ENCODE measurements around the gene MRAP2. TPM values are rescaled to one million over a fixed set of nuclear protein-coding genes. Genes with fewer than 3 reads are reported as not detected.

Gene MRAP2, protein sequence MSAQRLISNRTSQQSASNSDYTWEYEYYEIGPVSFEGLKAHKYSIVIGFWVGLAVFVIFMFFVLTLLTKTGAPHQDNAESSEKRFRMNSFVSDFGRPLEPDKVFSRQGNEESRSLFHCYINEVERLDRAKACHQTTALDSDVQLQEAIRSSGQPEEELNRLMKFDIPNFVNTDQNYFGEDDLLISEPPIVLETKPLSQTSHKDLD
- total RNA-seq (under 1 TPM in 3 of 4 donors, not detected in 1; 0.13 to 0.20 (median 0.16) TPM), polyA plus RNA-seq (under 1 TPM; 0.04 to 0.42 (median 0.26) TPM)
- long read RNA-seq, donor 1 = 0 reads
- long read RNA-seq, donor 2 = 0 reads

DNA sequence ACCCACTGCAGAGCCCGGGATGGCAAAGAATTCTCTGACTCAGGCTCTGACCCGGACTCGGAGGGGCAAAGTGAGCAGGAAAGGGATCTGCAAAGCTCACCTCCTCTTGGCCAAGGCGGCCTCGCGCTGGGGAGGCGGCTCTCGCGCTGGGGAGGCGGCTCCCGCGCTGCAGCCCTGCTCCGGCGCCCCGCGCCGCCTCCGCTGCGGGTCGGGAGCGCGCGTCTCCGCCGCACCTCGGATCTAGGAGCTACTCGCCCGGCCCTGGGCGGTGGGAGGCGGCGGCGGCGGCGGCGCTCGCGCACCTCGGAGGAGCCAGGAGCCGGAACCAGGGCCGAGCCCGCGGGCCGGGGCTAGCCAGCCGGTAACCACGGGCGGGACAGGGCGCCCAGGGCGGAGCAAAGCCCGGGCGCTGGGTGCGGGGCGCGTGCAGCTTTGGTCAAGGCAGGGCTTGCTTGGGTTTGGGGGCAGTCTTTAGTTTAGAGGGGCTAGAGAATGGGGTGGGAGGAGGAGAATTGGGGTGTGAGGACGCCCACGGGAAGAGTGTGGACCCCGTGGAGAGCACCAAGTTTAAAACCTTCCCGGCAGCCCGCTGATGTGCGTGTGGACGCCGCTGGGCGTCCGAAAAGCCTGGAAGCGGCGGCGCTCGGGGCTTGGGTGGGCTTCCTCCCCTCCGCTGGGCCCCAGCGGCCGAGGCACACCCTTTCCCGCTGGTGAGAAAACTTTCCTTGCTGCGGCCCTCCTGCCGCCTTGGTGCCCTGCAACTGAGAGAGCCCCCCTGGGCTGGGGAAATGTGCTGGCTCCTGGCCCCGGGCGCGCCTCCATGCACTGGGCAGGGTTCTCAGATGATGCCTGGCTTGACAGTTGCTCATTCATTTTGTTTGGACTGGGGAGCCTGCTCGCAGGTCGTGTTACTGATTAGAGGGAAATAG is at the start of gene MRAP2:
MRAP2 (plus strand) TSS at position 250 of the 929 bp plus-strand sequence. CDS start 21,547 bp downstream, outside the sequence.
- TF ChIP-seq, protein P1, sequence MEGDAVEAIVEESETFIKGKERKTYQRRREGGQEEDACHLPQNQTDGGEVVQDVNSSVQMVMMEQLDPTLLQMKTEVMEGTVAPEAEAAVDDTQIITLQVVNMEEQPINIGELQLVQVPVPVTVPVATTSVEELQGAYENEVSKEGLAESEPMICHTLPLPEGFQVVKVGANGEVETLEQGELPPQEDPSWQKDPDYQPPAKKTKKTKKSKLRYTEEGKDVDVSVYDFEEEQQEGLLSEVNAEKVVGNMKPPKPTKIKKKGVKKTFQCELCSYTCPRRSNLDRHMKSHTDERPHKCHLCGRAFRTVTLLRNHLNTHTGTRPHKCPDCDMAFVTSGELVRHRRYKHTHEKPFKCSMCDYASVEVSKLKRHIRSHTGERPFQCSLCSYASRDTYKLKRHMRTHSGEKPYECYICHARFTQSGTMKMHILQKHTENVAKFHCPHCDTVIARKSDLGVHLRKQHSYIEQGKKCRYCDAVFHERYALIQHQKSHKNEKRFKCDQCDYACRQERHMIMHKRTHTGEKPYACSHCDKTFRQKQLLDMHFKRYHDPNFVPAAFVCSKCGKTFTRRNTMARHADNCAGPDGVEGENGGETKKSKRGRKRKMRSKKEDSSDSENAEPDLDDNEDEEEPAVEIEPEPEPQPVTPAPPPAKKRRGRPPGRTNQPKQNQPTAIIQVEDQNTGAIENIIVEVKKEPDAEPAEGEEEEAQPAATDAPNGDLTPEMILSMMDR (IDR thresholded peaks at IDR 0.05) = no peak
- H3K36me3 ChIP-seq (ENCODE audit: insufficient read depth in 1 of 2, low read depth in 1 of 2) = no peaks in the 10 kb centered on the region
- H3K9me3 ChIP-seq = no peaks in the 10 kb centered on the region
- peak in 1 of 2 donors; percentile 17 for DNase-seq
- 1% methylated on average over 47 to 78 of the region's 78 CpGs for WGBS, 3 donors
- no peak within 1 kb of the TSS for H3K27ac ChIP-seq
- peaks cover 0 to 28% (median 0%) of the 10 kb centered on the region in 3 donors for H3K27me3 ChIP-seq (ENCODE audit: insufficient read depth in 3 of 3, low read length in 2 of 3)
- peak within 1 kb of the TSS; percentile 69 for H3K4me3 ChIP-seq
- no peaks in the 10 kb centered on the region for H3K4me1 ChIP-seq
- ATAC-seq = peak; percentile 47 to 63 (median 56)
- intact Hi-C loops (cut with DNase I) = no loop called here

DNA sequence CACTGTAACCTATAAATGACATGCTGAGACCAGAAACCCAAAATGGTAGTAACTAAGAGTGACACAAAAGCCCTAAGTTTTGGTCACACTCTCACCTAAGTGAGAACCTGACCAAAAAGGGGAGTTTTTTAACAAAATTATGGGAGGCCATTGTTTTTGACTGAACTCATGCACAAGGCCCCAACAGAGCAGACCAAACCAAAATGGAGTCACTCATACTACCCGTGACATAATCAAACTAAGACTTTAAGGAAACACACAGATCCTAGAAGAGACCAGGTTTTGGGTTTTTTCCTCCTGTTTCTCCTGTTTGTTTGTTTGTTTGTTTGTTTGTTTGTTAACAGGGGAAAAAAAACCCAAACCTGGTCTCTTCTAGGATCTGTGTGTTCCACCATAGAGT is 49.2 kb upstream of the MRAP2 start:
- DNase-seq = no peak
- intact Hi-C loops (cut with DNase I) = no loop called here
- 45 to 100% (median 100%) methylated on average over 1 of the region's 1 CpG for WGBS, 3 donors
- Histone ChIP-seq H3K27me3 (ENCODE audit: insufficient read depth in 3 of 3, low read length in 2 of 3) (no peaks in the 10 kb centered on the region), H3K36me3 (ENCODE audit: insufficient read depth in 1 of 2, low read depth in 1 of 2) (no peaks in the 10 kb centered on the region), H3K9me3 (peaks cover 8% of the 10 kb centered on the region), H3K4me3 (no peak overlapping the region), H3K4me1 (no peaks in the 10 kb centered on the region), H3K27ac (no peak overlapping the region)
- TF ChIP-seq, protein P1 (IDR thresholded peaks at IDR 0.05) = no peak
- ATAC-seq = no peak

DNA sequence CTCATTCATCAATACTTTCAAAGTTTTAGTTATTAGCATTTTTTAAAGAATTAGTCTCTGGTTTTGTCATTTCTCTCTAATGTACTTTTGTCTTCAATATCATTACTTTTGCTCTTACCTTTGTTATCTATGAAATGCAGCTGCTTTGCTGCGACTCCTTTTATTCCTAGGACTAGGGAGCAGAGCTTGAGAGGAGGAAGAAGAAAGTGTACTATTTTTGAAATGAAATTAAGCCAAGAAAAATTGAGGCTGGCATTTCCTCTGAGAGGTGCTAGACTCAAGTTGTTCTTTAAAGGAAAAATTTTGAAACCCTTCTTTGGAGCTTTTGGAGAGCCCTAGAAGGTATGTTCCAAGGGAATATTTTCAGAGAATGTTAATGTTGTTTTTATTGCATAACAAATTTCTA is 48.3 kb upstream of the MRAP2 start:
- Histone ChIP-seq H3K36me3 (ENCODE audit: insufficient read depth in 1 of 2, low read depth in 1 of 2) (no peaks in the 10 kb centered on the region), H3K9me3 (peaks cover 8% of the 10 kb centered on the region), H3K4me1 (no peaks in the 10 kb centered on the region), H3K27ac (no peak overlapping the region), H3K27me3 (ENCODE audit: insufficient read depth in 3 of 3, low read length in 2 of 3) (no peaks in the 10 kb centered on the region), H3K4me3 (no peak overlapping the region)
- ATAC-seq (no peak), DNase-seq (no peak)
- TF ChIP-seq, protein P1 (IDR thresholded peaks at IDR 0.05) = no peak
- 83 to 86% (median 83%) methylated on average over 1 of the region's 1 CpG for WGBS, 3 donors
- intact Hi-C loops (cut with DNase I) = no loop called here

DNA sequence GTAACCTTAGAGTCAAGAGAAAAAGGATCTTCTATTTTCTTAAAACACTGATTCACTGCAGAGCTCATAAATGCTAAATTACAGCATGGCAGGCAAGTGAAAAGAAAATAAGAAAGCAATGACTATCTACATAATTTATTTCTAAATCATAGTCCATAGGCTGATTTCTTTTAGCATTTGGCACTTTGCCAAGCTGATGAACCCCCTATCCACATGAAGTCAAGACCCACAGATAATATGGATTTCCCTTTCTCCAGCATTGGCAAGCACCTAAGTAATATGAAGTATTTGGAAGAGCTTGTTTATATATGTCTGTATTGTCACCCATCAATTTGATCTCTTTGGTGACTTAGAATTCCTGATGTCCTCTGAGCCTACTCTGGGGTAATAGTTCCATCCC is 47.9 kb upstream of the MRAP2 start:
- intact Hi-C loops (cut with DNase I) = no loop called here
- no peak for DNase-seq
- H3K27ac ChIP-seq = no peak overlapping the region
- no peaks in the 10 kb centered on the region for H3K4me1 ChIP-seq
- no peaks in the 10 kb centered on the region for H3K36me3 ChIP-seq (ENCODE audit: insufficient read depth in 1 of 2, low read depth in 1 of 2)
- peaks cover 5% of the 10 kb centered on the region for H3K9me3 ChIP-seq
- no peaks in the 10 kb centered on the region for H3K27me3 ChIP-seq (ENCODE audit: insufficient read depth in 3 of 3, low read length in 2 of 3)
- H3K4me3 ChIP-seq = no peak overlapping the region
- no peak for ATAC-seq
- TF ChIP-seq, protein P1 (IDR thresholded peaks at IDR 0.05) = no peak

Measured in psoas muscle (tissue), 8 donors.